ENCODE measurements around the gene RPL31.

RPL31 gene

GRCh38 chr2:100997509-100998234 is 4.4 kb upstream of the RPL31 start:
- no peak for DNase-seq

GRCh38 chr2:100998235-100998573 is 3.9 kb upstream of the RPL31 start:
- DNase-seq: no peak

- DNase-seq: no peak
These were observed 2.1 kb upstream of the RPL31 start for GRCh38 chr2:100999995-101000394.

GRCh38 chr2:101002562-101003277 is 631 bp downstream of the RPL31 start:
- peak; percentile 42 for DNase-seq

GRCh38 chr2:101003278-101003775 is 1.2 kb downstream of the RPL31 start:
- DNase-seq: no peak

GRCh38 chr2:101004620-101005325 is 2.7 kb downstream of the RPL31 start:
- no peak for DNase-seq

GRCh38 chr2:101006065-101006715 is 4.1 kb downstream of the RPL31 start:
- no peak for DNase-seq

- DNase-seq: no peak
These were observed 5.6 kb downstream of the RPL31 start for GRCh38 chr2:101007415-101008345.

GRCh38 chr2:101011152-101011551 is 9.1 kb downstream of the RPL31 start:
- DNase-seq: no peak

GRCh38 chr2:101012054-101012705 is 10.1 kb downstream of the RPL31 start:
- DNase-seq: no peak

- DNase-seq: peak; percentile 50
These were observed 10.7 kb downstream of the RPL31 start for GRCh38 chr2:101012706-101013181.

- no peak for DNase-seq
These were observed 12.3 kb downstream of the RPL31 start for GRCh38 chr2:101014264-101014857.

- no peak for DNase-seq
These were observed 15.3 kb downstream of the RPL31 start for GRCh38 chr2:101017371-101017770.

- DNase-seq: no peak
These were observed 16.8 kb downstream of the RPL31 start for GRCh38 chr2:101018934-101019333.

GRCh38 chr2:101022221-101022620 is 20.1 kb downstream of the RPL31 start:
- DNase-seq: no peak

GRCh38 chr2:101023327-101024107 is 21.4 kb downstream of the RPL31 start:
- no peak for DNase-seq

- no peak for DNase-seq
These were observed 23.5 kb downstream of the RPL31 start for GRCh38 chr2:101025561-101025960.

GRCh38 chr2:101026253-101026701 is 24.2 kb downstream of the RPL31 start:
- no peak for DNase-seq

GRCh38 chr2:101026923-101027469 is 24.9 kb downstream of the RPL31 start:
- no peak for DNase-seq

- DNase-seq: no peak
These were observed 25.8 kb downstream of the RPL31 start for GRCh38 chr2:101027852-101028251.

Measured in stimulated activated CD4-positive, alpha-beta T cell treated with anti-CD3 and anti-CD28 coated beads, Interleukin-4, amount 100 ng/mL, for 24 hours (primary cell).